NK-92 (cell line): Measurements from ENCODE around the gene VPS51.

Experiments
- DNase-seq: peaks from one replicate; lab custom pipeline; 2025; ENCODE audit not compliant: unreplicated experiment; lab: John Stamatoyannopoulos, UW

VPS51 gene

DNA sequence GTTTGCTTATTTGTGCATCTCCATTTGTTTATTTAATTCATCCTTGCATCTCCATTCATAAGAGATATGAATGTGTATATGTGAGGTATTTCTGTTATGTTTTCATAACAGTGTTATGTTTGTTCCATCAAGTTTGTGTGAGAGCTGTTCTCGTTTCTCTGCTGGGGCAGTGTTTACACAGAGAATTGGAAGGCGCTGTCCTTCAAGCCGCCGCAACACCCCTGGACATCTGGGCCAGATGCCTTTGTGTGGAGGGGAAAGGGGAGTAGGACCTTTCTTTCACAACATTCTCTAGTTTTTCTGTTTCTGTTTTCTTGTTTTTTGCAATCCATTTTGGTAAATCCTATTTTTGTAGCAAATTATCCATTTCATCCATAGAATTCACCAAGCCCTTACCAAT lies 8.6 kb downstream of the VPS51 start:
- no peak for DNase-seq

DNA sequence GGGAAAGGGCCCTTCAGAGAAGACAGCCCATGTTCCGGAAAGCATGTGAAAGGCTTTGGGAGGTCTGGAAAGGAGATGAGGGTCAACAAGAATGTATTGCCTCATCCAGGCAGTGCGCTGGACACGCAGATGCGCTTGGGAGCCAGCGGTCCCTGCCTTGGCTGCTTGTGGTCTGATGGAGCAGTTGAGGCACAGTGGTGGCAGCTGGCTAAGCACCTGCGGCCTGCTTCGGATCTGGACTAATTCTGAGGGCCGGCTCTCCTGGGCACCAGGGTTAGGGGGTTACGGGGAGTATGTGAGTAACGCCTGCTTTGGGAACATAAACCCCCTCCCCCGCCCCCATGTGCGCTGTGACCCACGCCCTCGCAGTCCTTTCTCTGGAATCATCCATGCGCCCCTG lies 11.1 kb downstream of the VPS51 start:
- DNase-seq, result no peak

DNA sequence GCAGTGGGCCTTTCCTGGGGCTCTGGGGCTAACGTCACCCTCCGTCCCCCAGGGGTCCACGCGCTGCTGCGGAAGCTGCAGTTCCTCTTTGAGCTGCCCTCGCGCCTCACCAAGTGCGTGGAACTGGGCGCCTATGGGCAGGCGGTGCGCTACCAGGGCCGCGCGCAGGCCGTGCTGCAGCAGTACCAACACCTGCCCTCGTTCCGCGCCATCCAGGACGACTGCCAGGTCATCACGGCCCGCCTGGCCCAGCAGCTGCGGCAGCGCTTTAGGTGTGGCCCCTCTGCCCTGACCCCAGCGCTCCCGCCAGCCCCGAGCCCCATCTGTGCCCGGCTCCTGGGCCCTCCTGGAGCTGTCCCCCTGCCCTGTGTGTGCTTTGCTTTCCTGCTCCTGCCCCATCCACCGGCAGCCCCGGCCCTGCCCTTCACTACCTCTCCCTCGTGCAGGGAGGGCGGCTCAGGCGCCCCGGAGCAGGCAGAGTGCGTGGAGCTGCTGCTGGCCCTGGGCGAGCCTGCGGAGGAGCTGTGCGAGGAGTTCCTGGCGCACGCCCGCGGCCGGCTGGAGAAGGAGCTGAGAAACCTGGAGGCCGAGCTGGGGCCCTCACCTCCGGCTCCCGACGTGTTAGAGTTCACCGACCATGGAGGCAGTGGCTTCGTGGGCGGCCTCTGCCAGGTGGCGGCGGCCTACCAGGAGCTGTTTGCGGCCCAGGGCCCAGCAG lies 11.9 kb downstream of the VPS51 start:
- no peak for DNase-seq

DNA sequence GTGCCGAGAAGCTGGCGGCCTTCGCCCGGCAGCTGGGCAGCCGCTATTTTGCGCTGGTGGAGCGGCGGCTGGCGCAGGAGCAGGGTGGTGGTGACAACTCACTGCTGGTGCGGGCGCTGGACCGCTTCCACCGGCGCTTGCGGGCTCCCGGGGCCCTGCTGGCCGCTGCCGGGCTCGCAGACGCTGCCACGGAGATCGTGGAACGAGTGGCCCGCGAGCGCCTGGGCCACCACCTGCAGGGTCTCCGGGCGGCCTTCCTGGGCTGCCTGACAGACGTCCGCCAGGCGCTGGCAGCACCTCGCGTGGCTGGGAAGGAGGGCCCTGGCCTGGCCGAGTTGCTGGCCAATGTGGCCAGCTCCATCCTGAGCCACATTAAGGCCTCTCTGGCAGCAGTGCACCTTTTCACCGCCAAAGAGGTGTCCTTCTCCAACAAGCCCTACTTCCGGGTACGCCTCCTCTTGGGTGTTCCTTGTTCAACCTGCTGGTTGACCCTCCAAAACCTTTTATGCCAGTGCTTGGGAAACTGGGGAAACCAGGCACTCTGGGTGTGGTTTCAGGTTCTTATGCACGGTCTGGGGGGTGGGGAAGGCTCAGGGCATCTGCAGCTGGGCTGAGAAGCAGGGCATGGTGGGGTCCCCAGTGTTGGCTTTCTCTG lies 12.6 kb downstream of the VPS51 start:
- no peak for DNase-seq

DNA sequence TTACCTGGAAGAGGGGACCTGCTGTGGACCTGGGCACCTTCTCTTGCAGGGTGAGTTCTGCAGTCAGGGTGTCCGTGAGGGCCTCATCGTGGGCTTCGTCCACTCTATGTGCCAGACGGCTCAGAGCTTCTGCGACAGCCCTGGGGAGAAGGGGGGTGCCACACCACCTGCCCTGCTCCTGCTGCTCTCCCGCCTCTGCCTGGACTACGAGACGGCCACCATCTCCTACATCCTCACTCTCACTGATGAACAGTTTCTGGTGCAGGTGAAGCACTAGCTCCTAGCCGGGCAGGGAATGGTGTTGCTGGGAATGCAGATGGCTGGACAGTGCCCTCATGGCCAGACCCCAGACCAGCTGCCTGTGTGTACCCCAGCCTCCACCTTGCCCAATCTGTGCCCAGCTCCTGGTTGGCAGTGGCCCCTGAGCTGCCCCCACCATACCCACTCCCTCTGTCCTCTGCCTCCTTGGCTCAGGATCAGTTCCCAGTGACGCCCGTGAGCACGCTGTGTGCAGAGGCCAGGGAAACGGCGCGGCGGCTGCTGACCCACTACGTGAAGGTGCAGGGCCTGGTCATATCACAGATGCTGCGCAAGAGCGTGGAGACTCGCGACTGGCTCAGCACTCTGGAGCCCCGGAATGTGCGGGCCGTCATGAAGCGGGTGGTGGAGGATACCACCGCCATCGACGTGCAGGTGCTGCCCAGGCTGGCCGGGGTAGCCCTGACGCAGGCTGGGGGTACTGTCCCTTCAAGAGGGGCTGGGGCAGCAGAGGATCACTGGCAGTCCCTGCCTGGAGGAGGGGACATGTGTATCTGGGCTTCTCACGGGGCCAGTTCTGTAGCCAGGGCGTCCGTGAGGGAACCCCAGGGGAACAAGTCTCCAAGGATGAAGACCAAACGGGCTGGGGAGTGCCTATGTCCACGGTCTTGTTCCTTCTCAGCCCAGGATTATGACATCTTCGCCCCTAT lies 13.5 kb downstream of the VPS51 start:
- DNase-seq, result no peak

DNA sequence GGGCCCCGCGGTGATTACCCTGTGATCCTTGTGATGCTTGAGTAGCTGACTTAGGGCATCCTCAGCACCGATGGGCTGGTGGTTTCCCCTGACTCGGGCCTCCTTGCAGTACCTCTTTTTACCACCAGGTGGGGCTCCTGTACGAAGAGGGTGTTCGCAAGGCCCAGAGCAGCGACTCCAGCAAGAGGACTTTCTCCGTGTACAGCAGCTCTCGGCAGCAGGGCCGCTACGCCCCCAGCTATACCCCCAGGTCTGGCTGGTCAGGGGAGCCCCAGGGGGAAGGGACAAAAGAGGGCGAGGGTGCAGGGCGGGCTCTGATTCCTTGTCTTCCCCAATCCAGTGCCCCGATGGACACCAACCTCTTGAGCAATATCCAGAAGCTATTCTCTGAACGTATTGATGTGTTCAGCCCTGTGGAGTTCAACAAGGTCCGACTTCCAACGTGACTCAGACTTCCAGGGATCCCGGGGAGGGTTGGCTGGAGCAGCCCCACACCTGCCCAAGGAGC lies 14.4 kb downstream of the VPS51 start:
- peak; percentile 54 for DNase-seq

DNA sequence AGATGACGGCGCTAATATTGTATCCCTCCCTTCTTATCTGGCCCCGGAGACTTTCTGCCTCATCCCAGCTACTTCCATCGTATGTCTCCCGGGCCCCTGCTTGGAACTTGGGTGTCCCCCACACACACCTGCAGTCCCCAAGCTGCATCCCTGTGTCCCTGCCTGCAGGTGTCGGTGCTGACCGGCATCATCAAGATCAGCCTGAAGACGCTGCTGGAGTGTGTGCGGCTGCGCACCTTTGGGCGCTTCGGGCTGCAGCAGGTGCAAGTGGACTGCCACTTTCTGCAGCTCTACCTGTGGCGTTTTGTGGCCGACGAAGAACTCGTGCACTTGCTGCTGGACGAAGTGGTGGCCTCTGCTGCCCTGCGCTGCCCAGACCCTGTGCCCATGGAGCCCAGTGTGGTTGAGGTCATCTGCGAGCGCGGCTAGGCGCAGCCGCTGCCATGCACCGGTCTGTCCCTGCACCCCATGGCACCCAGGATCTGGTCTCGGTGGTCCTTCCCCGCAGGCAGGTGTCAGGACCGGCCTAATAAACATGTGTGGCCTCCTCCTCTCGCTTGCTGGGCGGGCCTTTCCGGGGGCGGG lies 15.2 kb downstream of the VPS51 start:
- no peak for DNase-seq

DNA sequence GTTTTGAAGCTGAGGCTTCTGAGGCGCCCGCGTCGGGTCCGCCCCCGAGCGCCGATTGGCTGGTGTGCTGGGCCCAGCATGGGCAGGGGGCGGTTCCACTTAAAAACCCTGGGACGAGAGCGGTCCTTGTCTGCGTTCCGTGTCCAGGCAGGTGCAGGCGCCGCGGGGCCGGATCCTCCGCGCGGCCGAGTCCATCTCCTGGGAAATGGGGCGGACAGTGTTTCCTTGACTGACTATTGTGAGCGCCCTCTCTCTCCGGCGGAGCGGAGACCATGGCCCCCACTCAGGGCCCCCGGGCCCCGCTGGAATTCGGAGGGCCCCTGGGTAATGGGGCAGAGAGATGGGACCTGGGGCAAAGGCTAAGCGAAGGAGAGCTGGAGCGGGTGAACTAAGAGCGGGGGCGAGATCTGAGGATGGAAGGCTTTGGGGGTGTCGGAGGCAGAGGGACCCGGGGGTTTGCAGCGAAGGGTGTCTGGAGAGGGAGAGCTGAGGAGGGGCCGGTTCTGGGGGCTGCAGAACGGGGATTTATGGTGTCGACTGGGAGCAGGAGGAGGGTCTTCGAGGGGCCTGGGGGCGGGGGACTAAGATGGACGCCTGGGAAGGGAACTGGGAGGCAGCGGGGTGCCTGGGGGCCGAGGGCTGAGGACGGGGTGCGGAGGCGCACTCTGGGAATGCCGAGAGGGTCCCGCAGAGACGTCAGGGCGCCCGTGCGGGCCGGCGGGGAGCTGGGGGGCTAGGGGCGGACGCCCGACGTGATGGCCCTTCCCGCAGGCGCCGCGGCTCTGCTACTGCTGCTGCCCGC lies 15.9 kb downstream of the VPS51 start, which contains the start of gene TM7SF2:
Gene TM7SF2 (plus strand): TSS at position 129 of the 802 bp plus-strand sequence. CDS start 144 bp downstream, at position 273.
- peak; percentile 55 for DNase-seq

DNA sequence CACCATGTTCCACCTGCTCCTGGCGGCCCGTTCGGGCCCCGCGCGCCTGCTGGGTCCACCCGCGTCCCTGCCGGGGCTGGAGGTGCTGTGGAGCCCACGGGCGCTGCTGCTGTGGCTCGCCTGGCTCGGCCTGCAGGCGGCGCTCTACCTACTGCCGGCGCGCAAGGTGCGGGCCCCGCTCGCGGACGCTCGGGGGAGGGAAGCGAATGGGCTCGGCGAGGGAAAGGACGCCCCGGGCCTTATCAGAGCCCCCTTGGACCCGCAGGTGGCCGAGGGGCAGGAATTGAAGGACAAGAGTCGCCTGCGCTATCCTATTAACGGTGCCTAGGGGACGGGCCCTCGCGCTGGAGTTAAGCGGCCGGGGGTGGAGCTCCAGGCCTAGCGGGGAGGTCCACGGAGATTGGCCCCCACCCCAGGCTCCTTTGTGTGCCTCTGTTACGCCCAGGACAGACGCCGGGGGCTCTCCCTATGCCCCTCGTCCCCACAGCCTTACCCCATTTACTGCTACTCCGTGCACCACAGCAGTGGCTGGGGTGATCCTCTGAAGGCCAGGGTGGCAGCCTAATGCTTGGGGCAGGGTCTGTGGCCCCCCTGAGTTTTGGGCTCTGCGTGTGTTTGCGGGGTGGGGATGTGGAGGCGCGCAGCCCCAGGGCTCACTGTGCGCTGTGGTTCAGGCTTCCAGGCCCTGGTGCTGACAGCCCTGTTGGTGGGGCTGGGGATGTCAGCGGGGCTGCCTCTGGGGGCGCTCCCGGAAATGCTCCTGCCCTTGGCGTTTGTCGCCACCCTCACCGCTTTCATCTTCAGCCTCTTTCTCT lies 16.7 kb downstream of the VPS51 start:
- DNase-seq, result no peak

DNA sequence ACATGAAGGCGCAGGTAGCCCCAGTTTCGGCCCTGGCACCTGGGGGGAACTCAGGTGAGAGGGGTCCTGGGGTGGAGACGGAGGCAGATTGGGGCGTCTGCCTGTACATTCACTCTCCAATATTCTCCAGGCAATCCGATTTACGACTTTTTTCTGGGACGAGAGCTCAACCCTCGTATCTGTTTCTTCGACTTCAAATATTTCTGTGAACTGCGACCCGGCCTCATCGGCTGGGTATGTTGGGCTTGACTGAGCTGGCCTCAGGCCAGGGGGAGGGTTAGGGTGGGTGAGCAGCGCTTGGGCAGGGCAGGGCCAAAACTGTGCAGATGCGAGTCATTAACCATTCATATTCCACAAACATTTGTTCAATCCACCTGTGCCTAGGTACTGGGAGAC lies 17.3 kb downstream of the VPS51 start:
- DNase-seq, result no peak

DNA sequence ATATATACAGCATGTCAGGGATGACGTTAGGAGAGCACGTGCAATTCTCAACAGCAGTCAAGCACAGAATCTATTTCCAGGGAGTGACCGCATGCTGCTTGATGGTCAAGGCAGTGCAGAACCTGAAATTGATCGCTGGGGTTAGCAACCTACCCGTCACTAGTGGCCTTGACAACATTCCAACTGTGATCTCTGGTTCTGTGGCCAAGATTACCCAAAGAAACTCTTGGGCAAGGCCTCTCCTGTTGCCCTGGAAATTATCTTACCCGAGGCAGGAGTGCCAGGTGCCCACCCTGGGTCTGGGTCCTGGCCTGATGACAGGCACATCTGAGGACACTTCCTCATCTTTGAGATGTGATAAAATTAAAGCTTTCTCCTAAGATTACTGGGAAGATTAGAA lies 17.8 kb downstream of the VPS51 start:
- DNase-seq, result no peak

DNA sequence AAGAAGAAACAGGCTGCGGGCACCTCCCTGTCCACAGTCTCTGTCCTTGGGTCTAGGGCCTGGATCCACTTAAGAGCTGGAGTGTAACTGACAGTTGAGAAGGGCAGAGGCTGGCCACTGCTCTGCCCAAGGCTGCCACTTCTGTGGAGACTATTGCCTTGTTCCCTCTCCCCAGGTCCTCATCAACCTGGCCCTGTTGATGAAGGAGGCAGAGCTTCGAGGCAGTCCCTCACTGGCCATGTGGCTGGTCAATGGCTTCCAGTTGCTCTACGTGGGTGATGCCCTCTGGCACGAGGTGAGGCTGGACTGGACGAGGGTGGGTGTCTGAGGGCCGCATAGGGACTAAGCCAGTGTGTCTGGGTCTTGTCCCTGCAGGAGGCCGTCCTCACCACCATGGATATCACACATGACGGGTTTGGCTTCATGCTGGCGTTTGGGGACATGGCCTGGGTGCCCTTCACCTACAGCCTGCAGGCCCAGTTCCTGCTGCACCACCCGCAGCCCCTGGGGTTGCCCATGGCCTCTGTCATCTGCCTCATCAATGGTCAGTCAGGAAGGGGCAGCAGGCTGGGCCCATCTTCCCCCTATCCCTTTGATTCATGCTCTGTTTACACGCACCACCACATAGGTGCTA lies 18.6 kb downstream of the VPS51 start:
- DNase-seq, result no peak

DNA sequence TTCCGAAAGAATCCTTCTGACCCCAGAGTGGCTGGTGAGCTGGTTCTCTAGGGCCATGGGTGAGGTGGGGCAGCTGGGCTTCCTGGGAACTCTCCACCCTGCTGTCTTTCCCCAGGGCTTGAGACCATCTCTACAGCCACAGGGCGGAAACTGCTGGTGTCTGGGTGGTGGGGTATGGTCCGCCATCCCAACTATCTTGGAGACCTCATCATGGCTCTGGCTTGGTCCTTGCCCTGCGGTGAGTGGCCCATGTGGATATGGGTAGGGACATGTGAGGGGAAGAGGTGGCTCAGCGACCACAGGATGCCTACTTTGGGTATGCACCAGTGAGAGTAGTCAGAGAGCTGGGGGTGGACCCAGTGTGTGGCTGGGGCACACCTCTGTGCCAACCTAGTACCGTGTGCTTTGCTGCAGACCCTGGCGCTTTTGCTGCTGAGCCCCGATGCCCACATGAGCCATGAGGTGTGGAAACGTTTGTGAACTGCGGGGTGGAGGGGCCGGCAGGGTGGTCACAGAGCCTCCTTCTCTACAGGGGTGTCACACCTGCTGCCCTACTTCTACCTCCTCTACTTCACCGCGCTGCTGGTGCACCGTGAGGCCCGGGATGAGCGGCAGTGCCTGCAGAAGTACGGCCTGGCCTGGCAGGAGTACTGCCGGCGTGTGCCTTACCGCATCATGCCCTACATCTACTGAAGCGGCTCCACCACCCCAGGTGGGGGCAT lies 19.5 kb downstream of the VPS51 start:
- DNase-seq, result no peak

DNA sequence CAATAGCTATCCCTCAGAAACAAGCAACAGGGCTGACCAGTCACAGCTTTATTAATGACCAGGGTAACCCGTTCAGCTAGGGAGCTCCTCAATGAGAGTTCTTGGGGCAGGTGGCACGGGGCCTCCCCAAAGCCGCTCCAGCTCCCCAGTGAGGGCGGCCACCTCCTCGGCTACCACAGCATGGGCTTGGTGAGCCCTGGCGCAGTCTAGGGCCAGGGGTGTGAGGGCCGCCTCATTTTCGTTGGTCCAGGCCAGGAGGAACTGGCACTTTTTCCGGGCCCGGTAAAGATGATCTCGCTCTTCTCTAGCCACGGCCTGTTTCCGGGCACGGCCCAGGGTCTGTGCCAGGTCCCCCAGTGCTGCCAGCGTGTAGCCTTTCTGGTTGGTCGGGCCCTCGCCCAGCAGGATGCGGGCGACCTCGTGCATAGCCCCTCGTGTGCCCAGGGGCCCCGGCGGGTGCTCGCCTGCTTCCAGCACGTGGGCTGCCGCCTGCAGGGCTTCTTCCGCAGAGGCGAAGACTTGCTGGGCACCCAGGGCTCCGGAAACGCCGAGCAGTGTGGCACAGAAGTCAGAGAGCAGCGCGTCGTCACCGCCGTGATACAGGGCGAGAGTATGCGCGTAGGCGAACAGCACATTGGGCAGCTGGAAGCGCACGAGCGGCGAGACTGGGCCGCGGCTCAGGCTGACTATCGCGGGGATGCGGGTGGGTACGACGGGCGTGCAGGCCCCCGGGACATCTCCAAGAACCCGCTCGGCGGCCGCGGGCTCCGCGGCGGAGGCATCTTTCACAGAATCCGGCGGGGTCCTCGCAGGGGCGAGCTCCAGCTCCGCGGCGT lies 20.6 kb downstream of the VPS51 start:
- no peak for DNase-seq

DNA sequence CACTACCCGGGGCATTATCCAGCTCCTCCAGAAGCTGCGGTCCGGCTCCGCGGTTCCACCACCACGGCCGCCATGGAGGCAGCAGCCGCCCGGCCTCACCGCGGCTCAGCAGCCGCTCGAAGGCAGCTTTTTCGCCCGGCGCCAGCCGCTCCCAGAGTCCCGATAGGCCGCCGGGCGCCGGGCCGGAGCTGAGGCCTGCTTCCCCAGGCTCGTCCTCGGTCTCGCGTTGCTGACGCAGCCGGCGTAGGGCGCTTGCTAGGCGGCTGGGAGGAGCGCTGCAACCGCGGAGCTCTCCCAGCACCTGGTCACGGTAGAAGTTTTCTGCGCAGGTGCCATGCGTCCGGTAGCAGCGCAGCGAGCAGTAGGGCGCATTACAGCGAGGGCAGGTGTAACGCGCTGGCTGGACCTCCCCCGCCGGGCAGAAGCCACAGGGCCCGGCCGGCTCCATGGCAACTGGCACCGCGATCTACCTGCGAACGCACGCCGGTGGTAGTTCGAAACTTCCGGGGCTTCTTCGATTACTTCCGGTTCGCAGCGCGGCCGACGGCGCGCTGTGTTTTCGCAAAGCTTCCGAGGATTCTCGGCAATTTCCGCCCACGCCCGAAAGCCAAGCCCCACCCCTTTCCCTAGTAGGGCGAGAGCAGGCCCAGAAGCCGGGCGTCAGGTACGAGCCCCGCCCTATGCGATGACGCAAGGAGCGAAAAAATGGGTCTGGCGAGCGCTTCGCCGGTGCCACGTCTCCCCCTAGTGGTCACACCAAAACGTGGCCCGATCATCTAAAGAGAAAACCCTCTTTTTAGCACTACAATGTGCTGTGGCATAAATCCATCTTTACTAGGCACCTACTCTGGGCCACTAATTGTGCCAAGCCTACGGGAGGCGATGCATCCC lies 21.4 kb downstream of the VPS51 start, which contains the start of gene ZNHIT2:
Gene ZNHIT2 (minus strand): TSS at position 496 of the 891 bp plus-strand sequence. CDS start 48 bp downstream, at position 448.
- peak; percentile 96 for DNase-seq
